Measurements from ENCODE around the gene NRTN. TPM values are rescaled to one million over a fixed set of nuclear protein-coding genes. Genes with fewer than 3 reads are reported as not detected.
A peak's percentile ranks its signal among the peaks of the same experiment; 100 is the strongest.

NRTN gene
- total and polyA plus RNA-seq, 2 of the 13 experiments (the other 11 are each of a cell fraction or from before 2014, with no cell fraction given): 4.1 to 5.3 TPM

GRCh38 chr19:5800361-5801270, 4.3 kb upstream of the NRTN start:
- DNase-seq (ENCODE audit: low spot score) (peak; percentile 58), FAIRE-seq (peak; percentile 89), ATAC-seq (peak; percentile 5; the same call in 2 of the 3 replicates)
- WGBS (ENCODE audit: low lambda C conversion rate): 14% methylated on average over 10 of the region's 17 CpGs
- intact Hi-C loops (cut with micrococcal nuclease; ENCODE audit: unreplicated experiment) (loop anchor here (10.0 kb wide), 1 partner anchor 224 kb away; no protein-coding TSS in a partner anchor), in situ Hi-C loops (cut with HindIII; ENCODE audit: extremely low pct_ligation_motif_present, low pct_unique_long_range_greater_than_20kb) (loop anchor here (5.0 kb wide), 2 partner anchors 177 to 222 kb away; partner anchors contain the start of gene RANBP3)
- POLR2A ChIA-PET: interaction anchor here (0.7 to 1.7 kb wide), 4 partner anchors 9 to 103 kb away, joined by 3 to 7 read pairs (median 4); partner anchors contain the start of genes DUS3L and NDUFA11
- CTCF ChIA-PET (ENCODE audit: low intra/inter-chr PET ratio, low total read pairs): no interaction called here
- no peak overlapping the region for H2AFZ ChIP-seq (ENCODE audit: low read length)
- H3K79me2 ChIP-seq (ENCODE audit: insufficient read depth, low read length): no peaks in the 10 kb centered on the region
- no peaks in the 10 kb centered on the region for H3K9me3 ChIP-seq (ENCODE audit: low read length)
- H3K4me1 ChIP-seq (ENCODE audit: insufficient read depth, low read length): peaks cover 55% of the 10 kb centered on the region
- H3K27me3 ChIP-seq (ENCODE audit: control insufficient read depth in 1 of 2, insufficient read depth in 2 of 2, low read length in 2 of 2): peaks cover 0 to 5% of the 10 kb centered on the region in 2 experiments; a peak in 2 of 5 replicates
- peak overlapping the region; percentile 89 for H3K4me2 ChIP-seq (ENCODE audit: low read depth, low read length)
- H3K27ac ChIP-seq (ENCODE audit: extremely low read length, insufficient read depth, low read length): no peak overlapping the region
- H3K9ac ChIP-seq (ENCODE audit: insufficient read depth, low read depth, low read length): peak overlapping the region; percentile 19; the same call in 1 of the 2 replicates
- BruUV-seq (replicated peaks): no TSS peak
- H3K4me3 ChIP-seq (replicated peaks in 1 of 3; ENCODE audit: insufficient read depth in 1 of 3, low read depth in 2 of 3, low read length in 3 of 3): peak overlapping the region in 2 of 3 experiments; percentile 31 to 56; a peak in 3 of 6 replicates
- no peaks in the 10 kb centered on the region for H4K20me1 ChIP-seq (ENCODE audit: insufficient read depth, low read length)
- no peaks in the 10 kb centered on the region for H3K36me3 ChIP-seq (replicated peaks in 1 of 2; ENCODE audit: control insufficient read depth in 1 of 2, insufficient read depth in 2 of 2, low read length in 2 of 2)
- peak; percentile 89 for TF ChIP-seq RARA (CRISPR knock-in tag; IDR thresholded peaks at IDR 0.05)
- TF ChIP-seq KDM6A (CRISPR knock-in tag; IDR thresholded peaks at IDR 0.05; ENCODE audit: low read depth): no peak
- TF ChIP-seq ZNF761 (CRISPR knock-in tag; conservative IDR thresholded peaks at IDR 0.05): no peak
- TF ChIP-seq BRF2 (CRISPR knock-in tag; IDR thresholded peaks at IDR 0.05): no peak
- no peak for TF ChIP-seq ZNF589 (CRISPR knock-in tag; conservative IDR thresholded peaks at IDR 0.05)
- TF ChIP-seq BHLHE40 (IDR thresholded peaks at IDR 0.05; ENCODE audit: low read length): no peak
- peak; percentile 94 for TF ChIP-seq NR2F6 (IDR thresholded peaks at IDR 0.05)
- peak; percentile 95 for TF ChIP-seq NR2F6 (CRISPR knock-in tag; IDR thresholded peaks at IDR 0.05)
- no peak for TF ChIP-seq SOX6 (IDR thresholded peaks at IDR 0.05)
- peak; percentile 30; the same call in 1 of the 2 replicates for TF ChIP-seq SOX6 (CRISPR knock-in tag; IDR thresholded peaks at IDR 0.05)
- TF ChIP-seq ZNF136 (CRISPR knock-in tag; IDR thresholded peaks at IDR 0.05; ENCODE audit: low read depth): no peak
- no peak for TF ChIP-seq SNAPC4 (CRISPR knock-in tag; IDR thresholded peaks at IDR 0.05)
- TF ChIP-seq ZNF496 (CRISPR knock-in tag; IDR thresholded peaks at IDR 0.05; ENCODE audit: insufficient replicate concordance): no peak
- TF ChIP-seq ZNF709 (CRISPR knock-in tag; IDR thresholded peaks at IDR 0.05): no peak
- TF ChIP-seq HCFC1 (IDR thresholded peaks at IDR 0.05; ENCODE audit: low read depth, low read length): no peak
- no peak for TF ChIP-seq ZSCAN31 (CRISPR knock-in tag; IDR thresholded peaks at IDR 0.05; ENCODE audit: low read depth)
- TF ChIP-seq HNF4G (IDR thresholded peaks at IDR 0.05; ENCODE audit: borderline replicate concordance, low read depth, low read length): 0 out of 2 replicates have a peak, but pooled peaks have one; percentile 16
- TF ChIP-seq HNF4G (CRISPR knock-in tag; IDR thresholded peaks at IDR 0.05; ENCODE audit: borderline replicate concordance, low read depth): no peak
